HG03520 (cell line): Measurements from ENCODE around the gene C1orf105.
"Not testable (repeated sequence)": the region's sequence is repeated elsewhere in the genome, so short reads cannot be mapped to it uniquely, and the experiment has no call there.

Experiments
- ATAC-seq: cut with Tn5 transposase; IDR thresholded peaks from one replicate; pipeline ENCODE4 v1.9.1; 2021; ENCODE audit warnings: mild to moderate bottlenecking, moderate library complexity; ENCODE audit not compliant: unreplicated experiment

C1orf105 gene

GRCh38 chr1:172420385-172420784 lies at the start of gene C1orf105:
Gene C1orf105, plus strand, starts transcription at chr1:172420685. Its CDS starts 201 bp downstream, at chr1:172420886.
- no peak for ATAC-seq

DNA sequence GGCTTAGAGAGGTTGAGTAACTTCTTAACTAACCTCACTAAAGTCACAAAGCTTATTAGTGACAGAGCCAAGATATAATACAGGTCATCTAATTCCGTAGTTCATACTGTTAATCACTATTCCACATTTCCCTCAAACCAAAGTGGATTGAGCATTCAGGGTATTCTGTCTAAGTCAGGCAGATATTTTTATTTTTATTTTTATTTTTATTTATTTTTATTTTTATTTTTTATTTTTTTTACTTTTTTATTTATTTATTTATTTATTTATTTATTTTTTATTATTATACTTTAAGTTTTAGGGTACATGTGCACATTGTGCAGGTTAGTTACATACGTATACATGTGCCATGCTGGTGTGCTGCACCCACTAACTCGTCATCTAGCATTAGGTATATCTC lies 48.8 kb upstream of the C1orf105 start:
- ATAC-seq: not testable (repeated sequence)

DNA sequence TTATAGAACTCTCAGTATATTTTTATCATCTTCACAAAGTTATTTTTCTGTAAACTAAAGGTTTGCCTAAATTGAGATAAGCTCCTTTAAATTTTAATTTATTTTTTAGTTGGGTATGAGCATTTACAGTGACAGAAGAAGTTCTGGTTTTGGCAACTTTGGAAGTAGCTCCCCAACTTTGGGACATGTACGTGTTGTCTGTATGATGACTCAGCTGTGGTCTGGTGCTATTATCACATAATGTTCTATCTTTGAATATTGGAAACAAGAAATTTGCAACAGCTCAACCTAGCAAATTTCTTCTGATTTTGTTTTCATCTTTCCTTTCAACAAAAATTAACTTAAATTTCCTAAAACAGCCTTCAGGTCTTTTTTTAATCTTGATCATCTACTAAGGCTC lies 46.6 kb upstream of the C1orf105 start:
- no peak for ATAC-seq

DNA sequence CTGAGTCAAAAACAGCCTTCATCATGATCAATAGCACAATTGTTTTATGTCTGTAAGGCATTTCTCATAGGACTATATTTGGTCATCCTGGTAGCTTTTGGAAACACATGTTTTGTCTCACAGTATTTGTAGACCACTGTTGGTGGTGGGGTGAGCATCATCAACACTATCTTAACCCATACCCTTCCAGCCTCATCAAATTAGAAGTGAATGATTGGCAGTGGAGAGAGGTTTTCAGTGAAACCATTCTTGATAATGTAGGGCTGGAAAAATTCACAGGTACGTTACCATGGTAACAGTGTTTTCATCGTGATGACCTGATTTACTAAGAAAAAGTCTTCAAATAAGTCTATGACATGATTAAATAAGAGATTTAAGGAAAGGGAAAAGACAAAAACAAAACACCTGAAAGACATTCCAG lies 45.3 kb upstream of the C1orf105 start:
- no peak for ATAC-seq

- ATAC-seq: no peak
Measured at GRCh38 chr1:172376431-172376830, 44.1 kb upstream of the C1orf105 start.

- no peak for ATAC-seq
Measured at GRCh38 chr1:172377565-172377964, 42.9 kb upstream of the C1orf105 start.

GRCh38 chr1:172378109-172378760 lies 42.2 kb upstream of the C1orf105 start:
- no peak for ATAC-seq

- peak; percentile 89 for ATAC-seq
Measured at GRCh38 chr1:172380441-172381244, 39.8 kb upstream of the C1orf105 start.

GRCh38 chr1:172381946-172382345 lies 38.5 kb upstream of the C1orf105 start:
- no peak for ATAC-seq

DNA sequence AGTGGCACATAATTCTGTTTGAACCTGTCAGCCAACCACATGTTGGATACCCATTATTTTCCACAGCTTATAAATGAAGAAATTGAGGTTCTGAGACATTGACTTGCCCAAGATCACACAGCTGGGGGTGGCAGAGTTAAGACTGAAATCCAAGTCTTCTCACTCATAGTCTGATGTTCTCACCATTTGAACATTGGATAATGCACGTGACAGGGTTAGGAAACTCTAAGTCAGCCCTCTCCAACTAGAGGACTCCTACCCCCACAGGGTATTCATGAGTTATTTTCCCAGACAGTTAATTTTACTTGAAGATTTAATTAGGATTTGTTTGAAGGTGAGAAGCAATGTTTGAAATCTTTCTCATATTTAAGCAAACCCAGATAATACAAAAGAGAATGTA lies 38.1 kb upstream of the C1orf105 start:
- ATAC-seq: no peak

- no peak for ATAC-seq
Measured at GRCh38 chr1:172382990-172383389, 37.5 kb upstream of the C1orf105 start.

GRCh38 chr1:172383536-172383935 lies 36.9 kb upstream of the C1orf105 start:
- ATAC-seq: no peak

DNA sequence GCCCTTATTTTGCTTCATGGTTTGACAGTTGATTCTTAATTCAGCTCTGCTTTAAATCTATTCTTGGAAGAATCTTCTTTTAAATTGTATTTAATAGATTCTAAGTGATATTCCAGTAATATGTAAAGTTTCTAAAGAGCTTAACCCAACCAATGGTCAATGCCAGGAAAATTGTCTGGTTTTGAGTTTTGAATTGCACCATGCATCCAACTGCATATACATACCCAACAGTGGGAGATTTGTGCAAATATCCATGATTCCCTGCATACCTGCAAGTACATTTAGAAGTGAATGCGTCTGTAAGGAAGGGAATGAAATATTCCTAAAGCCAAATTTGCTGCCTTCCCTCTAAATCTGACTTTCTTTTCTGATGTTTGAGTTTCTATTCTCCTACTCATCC lies 35.8 kb upstream of the C1orf105 start:
- no peak for ATAC-seq

DNA sequence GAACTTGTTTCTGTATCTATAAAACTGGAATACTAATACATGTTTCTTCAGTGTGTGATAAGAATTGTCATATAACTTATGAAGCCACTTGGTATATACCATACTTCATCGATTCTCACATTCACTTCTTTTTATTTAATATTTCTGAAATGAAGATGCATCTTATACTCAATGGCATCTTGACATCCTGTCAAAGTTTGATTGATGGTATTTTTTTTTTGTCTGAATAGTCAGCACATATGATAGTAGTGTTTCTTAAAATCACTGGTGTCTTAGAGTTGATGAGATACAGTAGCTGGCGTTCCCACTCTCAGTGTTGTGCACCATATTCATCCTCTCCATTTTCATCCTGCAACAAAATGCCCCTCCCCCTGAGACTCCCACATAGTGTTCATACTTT lies 34.4 kb upstream of the C1orf105 start:
- no peak for ATAC-seq

DNA sequence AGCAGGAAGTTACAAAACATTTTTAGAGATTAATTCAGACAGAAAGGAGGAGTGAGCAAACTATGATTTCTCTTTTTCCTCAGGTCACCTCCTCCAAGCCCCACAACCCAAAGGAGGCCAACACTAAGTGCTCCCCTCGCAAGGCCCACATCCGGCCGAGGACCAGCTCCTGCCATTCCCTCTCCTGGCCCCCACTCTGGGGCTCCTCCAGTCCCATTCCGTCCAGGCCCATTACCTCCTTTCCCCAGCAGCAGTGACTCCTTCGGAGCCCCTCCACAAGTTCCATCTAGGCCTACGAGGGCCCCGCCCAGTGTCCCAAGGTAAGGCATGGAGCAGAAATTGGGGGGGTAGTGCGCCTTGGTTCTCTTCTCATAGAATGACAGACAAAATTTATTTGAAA lies 32.0 kb upstream of the C1orf105 start:
- ATAC-seq: no peak

GRCh38 chr1:172390301-172390682 lies 30.2 kb upstream of the C1orf105 start:
- no peak for ATAC-seq

- ATAC-seq: peak; percentile 42
Measured at GRCh38 chr1:172390683-172391551, 29.6 kb upstream of the C1orf105 start.

DNA sequence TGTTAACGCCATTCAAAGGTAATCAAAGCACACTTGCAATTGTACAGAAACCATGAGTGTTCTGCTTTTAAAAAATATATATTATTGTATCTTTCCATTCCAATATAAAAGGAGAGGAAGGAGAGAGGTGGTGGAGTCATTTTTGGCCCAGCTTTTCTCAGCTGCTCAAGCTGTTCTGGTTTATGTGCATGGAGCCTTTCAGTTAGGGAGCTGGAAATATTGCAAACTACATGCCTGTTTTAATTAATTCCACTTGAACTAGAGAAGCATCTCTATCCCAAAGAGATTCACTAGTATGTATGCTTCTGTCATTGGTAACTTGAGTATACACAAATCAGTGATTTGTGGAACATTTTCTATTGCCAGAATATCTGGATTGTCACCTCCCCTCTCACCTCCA lies 28.5 kb upstream of the C1orf105 start:
- ATAC-seq: no peak

- ATAC-seq: no peak
Measured at GRCh38 chr1:172393354-172393753, 27.1 kb upstream of the C1orf105 start.

DNA sequence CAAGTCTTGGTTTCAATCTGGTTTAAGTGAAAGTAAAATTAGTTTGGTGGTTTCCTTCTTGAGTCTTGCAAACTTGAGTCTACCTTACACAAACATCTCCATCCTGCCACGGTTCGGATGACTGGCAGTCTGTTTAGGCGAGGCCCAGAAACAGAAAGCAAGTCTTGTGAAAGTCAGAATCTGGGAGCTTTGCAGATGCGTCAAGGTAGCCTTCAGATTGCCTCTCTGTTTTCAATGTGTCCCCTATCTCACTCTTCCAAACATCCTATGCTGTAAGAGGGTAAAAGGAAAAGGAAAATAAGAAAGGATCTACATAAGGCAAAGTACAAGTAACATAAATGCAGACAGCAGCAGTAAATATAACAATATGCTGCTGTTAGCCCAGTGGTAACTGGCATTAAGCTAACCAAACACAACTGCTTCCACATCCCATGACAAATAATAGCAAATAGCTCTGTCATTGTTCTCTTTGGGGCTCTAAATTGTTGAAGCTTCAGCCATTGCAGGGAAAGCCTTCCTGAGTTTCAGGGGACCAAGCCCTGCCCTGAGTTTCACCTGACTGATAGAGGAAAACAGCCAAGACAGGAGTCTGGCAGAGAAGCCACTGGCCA lies 26.2 kb upstream of the C1orf105 start:
- peak; percentile 73 for ATAC-seq

DNA sequence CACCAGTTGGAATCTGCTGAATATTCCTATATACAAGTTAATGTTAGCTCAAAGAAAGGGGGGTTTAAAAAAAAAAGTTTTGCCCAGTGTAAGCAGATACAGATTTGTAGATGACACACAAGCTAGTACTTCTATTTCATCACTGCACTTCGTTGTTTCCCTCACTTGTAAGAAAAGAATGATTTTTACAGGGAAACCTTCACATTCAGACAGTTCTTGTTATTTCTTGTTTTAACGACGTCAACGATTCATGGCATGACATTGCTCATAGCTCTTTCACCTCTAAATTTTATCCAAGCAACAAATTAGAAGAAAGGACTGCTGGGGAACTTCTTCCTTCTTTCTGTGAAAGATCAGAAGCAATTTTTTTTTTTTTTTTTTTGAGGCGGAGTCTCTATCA lies 25.7 kb upstream of the C1orf105 start:
- no peak for ATAC-seq
